Tibial artery (tissue), 4 donors: ENCODE measurements around the gene PEMT.

Experiments used
- DNase-seq, 2 donors: peaks; one replicate each; pipeline ENCODE4 v3.0.0-alpha.2; 2019
- H3K27ac ChIP-seq, 2 donors: fragments of 200-600 bp; sonication (generic) in 1 of 2; 1 replicate in 1 of 2; 2 replicates in 1 of 2; pipeline ENCODE4 v1.5.1; 2018 to 2019; ENCODE audit warnings: mild to moderate bottlenecking in 1 of 2
- H3K27me3 ChIP-seq, 2 donors: fragments of 200-600 bp; sonication (generic) in 1 of 2; one replicate each; pipeline versions ENCODE4 v1.5.1 to v1.6.0; 2016 to 2019
- H3K36me3 ChIP-seq, 3 donors: fragments of 200-600 bp; sonication (generic) in 2 of 3; one replicate each; pipeline ENCODE4 v1.5.1; 2016 to 2019; ENCODE audit warnings: mild to moderate bottlenecking in 2 of 3
- H3K4me1 ChIP-seq, 4 donors: fragments of 200-600 bp; sonication (generic) in 2 of 4; 1 replicate in 3 of 4; 2 replicates in 1 of 4; pipeline ENCODE4 v1.5.1; 2016 to 2019
- H3K4me3 ChIP-seq, 2 donors: fragments of 200-600 bp; sonication (generic) in 1 of 2; 1 replicate in 1 of 2; 2 replicates in 1 of 2; pipeline ENCODE4 v1.5.1; 2018 to 2019; ENCODE audit warnings: mild to moderate bottlenecking in 2 of 2
- H3K9me3 ChIP-seq, 3 donors: fragments of 200-600 bp; sonication (generic) in 1 of 3; one replicate each; pipeline ENCODE4 v1.5.1; 2016 to 2019
- intact Hi-C: fragments of 100-400 bp; cut with DNase I; formaldehyde crosslinking; loops from one replicate; pipeline ENCODE4 v1.15.0; 2023; ENCODE audit warnings: low total_unique reads
- TF ChIP-seq, protein P1 (sequence below), 2 experiments: fragments of 200-600 bp in 1 of 2; fragments of 450-650 bp in 1 of 2; IDR thresholded peaks; one replicate each; pipeline ENCODE4 v1.5.1; 2017 to 2019; ENCODE audit warnings: antibody characterized with exemption in 2 of 2, mild to moderate bottlenecking in 1 of 2, moderate library complexity in 1 of 2

Gene PEMT

DNA sequence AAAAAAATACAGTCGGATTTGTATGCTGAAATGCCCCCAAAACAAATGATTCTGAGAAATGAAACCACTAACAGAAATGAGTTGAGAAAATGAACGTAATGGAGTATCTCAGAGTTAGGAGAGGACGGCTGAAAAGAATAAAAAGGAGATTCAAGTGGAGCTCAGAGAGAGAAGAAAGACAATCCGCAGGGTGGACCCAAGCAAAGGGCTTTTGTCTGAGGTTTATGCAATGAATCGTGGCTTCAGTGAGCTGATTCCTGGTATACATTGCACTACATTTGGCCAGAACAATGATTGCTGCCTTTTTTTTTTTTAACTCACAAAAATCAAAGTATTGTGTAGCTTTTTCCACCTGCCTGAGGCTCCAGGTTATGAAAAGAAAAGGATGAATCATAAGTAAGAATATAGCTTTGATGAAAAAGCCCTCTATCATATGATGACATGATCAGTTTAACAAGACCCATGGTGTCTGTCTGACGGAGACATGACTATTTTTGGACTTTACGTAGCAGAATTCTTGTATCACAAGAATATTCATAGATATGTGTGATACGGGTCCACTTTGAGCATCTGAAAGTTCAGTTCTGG, 119.1 kb downstream of the PEMT start:
- Histone ChIP-seq H3K4me1 (peaks cover 0 to 9% (median 6%) of the 10 kb centered on the region in 4 donors), H3K36me3 (no peaks in the 10 kb centered on the region), H3K27me3 (peaks cover 0 to 34% of the 10 kb centered on the region in 2 donors), H3K27ac (no peak overlapping the region), H3K4me3 (no peak overlapping the region), H3K9me3 (no peaks in the 10 kb centered on the region)
- TF ChIP-seq, protein P1, sequence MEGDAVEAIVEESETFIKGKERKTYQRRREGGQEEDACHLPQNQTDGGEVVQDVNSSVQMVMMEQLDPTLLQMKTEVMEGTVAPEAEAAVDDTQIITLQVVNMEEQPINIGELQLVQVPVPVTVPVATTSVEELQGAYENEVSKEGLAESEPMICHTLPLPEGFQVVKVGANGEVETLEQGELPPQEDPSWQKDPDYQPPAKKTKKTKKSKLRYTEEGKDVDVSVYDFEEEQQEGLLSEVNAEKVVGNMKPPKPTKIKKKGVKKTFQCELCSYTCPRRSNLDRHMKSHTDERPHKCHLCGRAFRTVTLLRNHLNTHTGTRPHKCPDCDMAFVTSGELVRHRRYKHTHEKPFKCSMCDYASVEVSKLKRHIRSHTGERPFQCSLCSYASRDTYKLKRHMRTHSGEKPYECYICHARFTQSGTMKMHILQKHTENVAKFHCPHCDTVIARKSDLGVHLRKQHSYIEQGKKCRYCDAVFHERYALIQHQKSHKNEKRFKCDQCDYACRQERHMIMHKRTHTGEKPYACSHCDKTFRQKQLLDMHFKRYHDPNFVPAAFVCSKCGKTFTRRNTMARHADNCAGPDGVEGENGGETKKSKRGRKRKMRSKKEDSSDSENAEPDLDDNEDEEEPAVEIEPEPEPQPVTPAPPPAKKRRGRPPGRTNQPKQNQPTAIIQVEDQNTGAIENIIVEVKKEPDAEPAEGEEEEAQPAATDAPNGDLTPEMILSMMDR (IDR thresholded peaks at IDR 0.05) = no peak
- no peak for DNase-seq
- intact Hi-C loops = no loop called here

DNA sequence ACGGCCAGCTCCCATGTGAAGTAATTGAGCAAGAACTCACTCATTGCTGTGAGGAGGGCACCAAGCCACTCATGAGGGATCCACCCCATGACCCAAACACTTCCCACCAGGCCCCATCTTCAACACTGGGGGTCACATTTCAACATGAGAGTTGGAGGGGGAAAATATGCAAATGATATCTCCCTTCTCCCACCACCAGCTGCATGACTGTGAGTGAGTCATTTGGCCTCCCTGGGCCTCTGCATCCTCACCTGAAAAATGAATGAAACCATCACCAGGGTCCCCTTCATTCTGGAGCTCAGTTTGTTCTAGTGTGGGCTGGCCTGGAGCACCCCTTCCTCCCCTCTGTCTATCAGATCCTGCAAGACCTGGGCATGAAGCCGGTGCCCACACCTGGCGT, 121.5 kb downstream of the PEMT start:
- no peak for DNase-seq
- Histone ChIP-seq H3K27me3 (peaks cover 0 to 47% of the 10 kb centered on the region in 2 donors), H3K36me3 (no peaks in the 10 kb centered on the region), H3K4me1 (no peaks in the 10 kb centered on the region), H3K27ac (no peak overlapping the region), H3K4me3 (no peak overlapping the region), H3K9me3 (no peaks in the 10 kb centered on the region)
- intact Hi-C loops = no loop called here
- TF ChIP-seq, protein P1 (IDR thresholded peaks at IDR 0.05) = no peak

DNA sequence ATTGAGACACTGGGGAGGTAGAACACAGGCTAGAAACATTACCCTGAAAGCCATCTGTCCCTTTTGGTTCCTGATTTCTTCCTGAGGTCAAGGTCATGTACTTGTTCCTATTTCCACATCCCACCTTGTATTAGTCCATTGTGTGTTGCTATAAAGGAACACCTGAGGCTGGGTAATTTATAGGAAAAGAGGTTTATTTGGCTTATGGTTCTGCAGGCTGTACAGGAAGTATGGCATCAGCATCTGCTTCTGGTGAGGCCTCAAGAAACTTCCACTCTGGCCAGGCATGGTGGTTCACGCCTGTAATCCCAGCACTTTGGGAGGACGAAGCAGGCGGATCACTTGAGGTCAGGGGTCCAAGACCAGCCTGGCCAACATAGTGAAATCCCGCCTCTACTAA, 122.2 kb downstream of the PEMT start:
- Histone ChIP-seq H3K4me1 (no peaks in the 10 kb centered on the region), H3K27me3 (peaks cover 0 to 50% of the 10 kb centered on the region in 2 donors), H3K27ac (no peak overlapping the region), H3K4me3 (no peak overlapping the region), H3K9me3 (no peaks in the 10 kb centered on the region), H3K36me3 (no peaks in the 10 kb centered on the region)
- intact Hi-C loops = no loop called here
- no peak for DNase-seq
- TF ChIP-seq, protein P1 (IDR thresholded peaks at IDR 0.05) = no peak

DNA sequence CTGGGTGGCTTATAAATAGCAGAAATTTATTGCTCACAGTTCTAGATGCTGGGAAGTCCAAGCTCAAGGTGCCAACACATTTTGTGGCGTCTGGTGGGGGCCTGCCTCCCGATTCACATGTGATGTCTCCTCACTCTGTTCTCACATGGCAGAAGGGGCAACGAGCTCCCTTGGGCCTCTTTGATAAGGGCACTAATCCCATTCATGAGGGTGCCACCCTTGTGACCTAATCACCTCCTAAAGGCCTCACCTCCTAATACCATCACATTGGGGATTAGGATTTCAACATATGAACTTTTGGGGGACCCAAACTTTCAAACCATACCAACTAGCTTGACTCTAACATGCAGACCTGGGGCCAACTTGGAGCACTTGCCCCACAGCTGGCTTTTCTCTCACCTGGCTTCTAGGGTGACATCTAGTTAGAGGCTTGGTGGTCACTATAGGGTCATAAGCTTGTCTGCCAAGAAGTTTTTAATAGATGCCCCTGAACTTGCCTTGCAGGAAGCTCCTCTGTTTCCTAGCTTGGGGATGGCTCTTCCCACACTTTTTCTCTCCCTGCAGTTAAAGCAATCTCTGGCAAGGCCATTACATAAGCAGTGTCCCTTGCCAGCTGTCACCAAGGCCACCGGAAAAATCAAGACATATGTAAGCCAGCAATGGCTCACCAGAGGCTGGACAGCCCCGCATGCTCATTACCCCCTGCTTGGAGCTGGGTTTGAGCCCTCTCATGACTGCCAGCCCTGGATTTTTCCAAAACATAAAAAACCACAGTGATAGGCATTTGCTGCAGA, 123.1 kb downstream of the PEMT start:
- H3K36me3 ChIP-seq = no peaks in the 10 kb centered on the region
- intact Hi-C loops = no loop called here
- no peak for DNase-seq
- no peaks in the 10 kb centered on the region for H3K9me3 ChIP-seq
- H3K27me3 ChIP-seq = peaks cover 0 to 56% of the 10 kb centered on the region in 2 donors
- no peak overlapping the region for H3K27ac ChIP-seq
- TF ChIP-seq, protein P1 (IDR thresholded peaks at IDR 0.05) = no peak
- no peak overlapping the region for H3K4me3 ChIP-seq
- H3K4me1 ChIP-seq = no peaks in the 10 kb centered on the region

DNA sequence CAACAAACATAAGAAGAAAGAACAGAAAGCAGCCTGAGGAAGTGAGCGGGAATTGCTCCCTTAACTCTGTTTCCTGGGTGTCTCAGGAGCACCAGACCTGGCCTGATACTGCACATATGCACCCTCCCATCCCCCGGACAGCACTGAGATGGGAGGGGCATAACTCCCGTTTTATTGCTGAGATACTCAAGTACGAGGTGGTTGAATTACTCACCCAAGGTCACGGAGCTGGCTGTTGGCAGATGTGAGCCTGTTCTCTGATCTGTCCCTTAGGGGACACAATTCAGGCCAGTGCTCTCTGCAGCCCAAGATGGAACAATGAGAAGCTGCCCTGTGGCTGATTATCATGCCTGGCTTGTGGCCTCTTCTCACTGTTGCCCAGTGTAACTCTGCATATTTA, 123.8 kb downstream of the PEMT start:
- Histone ChIP-seq H3K4me3 (no peak overlapping the region), H3K36me3 (no peaks in the 10 kb centered on the region), H3K27ac (no peak overlapping the region), H3K27me3 (peaks cover 0 to 62% of the 10 kb centered on the region in 2 donors), H3K4me1 (no peaks in the 10 kb centered on the region), H3K9me3 (no peaks in the 10 kb centered on the region)
- intact Hi-C loops = no loop called here
- DNase-seq = no peak
- TF ChIP-seq, protein P1 (IDR thresholded peaks at IDR 0.05) = no peak
